AG20443 (cell line): Measurements from ENCODE around the gene P2RX2.

Experiments
- DNase-seq: peaks from one replicate; pipeline ENCODE4 v3.0.0; 2012; ENCODE audit warnings: low spot score, mixed read lengths

P2RX2 gene

GRCh38 chr12:132620113-132620898 is 1.7 kb downstream of the P2RX2 start:
- DNase-seq = no peak

GRCh38 chr12:132620899-132621656 is 2.5 kb downstream of the P2RX2 start:
- DNase-seq = no peak

GRCh38 chr12:132621657-132622435 is 3.3 kb downstream of the P2RX2 start:
- no peak for DNase-seq

- DNase-seq = peak; percentile 82
These were observed 4.0 kb downstream of the P2RX2 start for GRCh38 chr12:132622437-132623071.

GRCh38 chr12:132623072-132623869 is 4.7 kb downstream of the P2RX2 start:
- no peak for DNase-seq

GRCh38 chr12:132624186-132624855 is 5.7 kb downstream of the P2RX2 start:
- no peak for DNase-seq

GRCh38 chr12:132624910-132625630 is 6.5 kb downstream of the P2RX2 start:
- no peak for DNase-seq

GRCh38 chr12:132625731-132626430 is 7.3 kb downstream of the P2RX2 start:
- DNase-seq = no peak

- no peak for DNase-seq
These were observed 10.8 kb downstream of the P2RX2 start for GRCh38 chr12:132629330-132629729.

GRCh38 chr12:132630672-132631071 is 12.1 kb downstream of the P2RX2 start:
- DNase-seq = no peak

- no peak for DNase-seq
These were observed 13.1 kb downstream of the P2RX2 start for GRCh38 chr12:132631666-132632065.

- no peak for DNase-seq
These were observed 14.1 kb downstream of the P2RX2 start for GRCh38 chr12:132632521-132633228.

GRCh38 chr12:132633398-132633797 is 14.8 kb downstream of the P2RX2 start:
- DNase-seq = no peak

GRCh38 chr12:132633901-132634300 is 15.3 kb downstream of the P2RX2 start:
- DNase-seq = no peak

- DNase-seq = no peak
These were observed 15.9 kb downstream of the P2RX2 start for GRCh38 chr12:132634411-132634990.

- no peak for DNase-seq
These were observed 16.7 kb downstream of the P2RX2 start for GRCh38 chr12:132635076-132635955.

GRCh38 chr12:132637811-132638210 is 19.2 kb downstream of the P2RX2 start:
- no peak for DNase-seq
